ENCODE measurements around the gene FAM107A. TPM values are rescaled to one million over a fixed set of nuclear protein-coding genes. Genes with fewer than 3 reads are reported as not detected.

The FAM107A gene
- total and polyA plus RNA-seq, 4 donors = 3.8 to 23.6 (median 7.9) TPM

GRCh38 chr3:58521336-58521670 is 55.9 kb downstream of the FAM107A start:
- ATAC-seq (ENCODE audit: low FRiP score) (no peak), DNase-seq (no peak)
- Histone ChIP-seq H3K4me3 (ENCODE audit: low read length in 2 of 2) (no peak overlapping the region), H3K4me1 (ENCODE audit: control insufficient read depth in 1 of 2, insufficient read depth in 2 of 2, low read length in 2 of 2) (no peaks in the 10 kb centered on the region), H3K9me3 (ENCODE audit: control insufficient read depth, low read length) (no peaks in the 10 kb centered on the region), H3K27me3 (ENCODE audit: control insufficient read depth in 1 of 2, insufficient read depth in 2 of 2, low read length in 1 of 2) (no peaks in the 10 kb centered on the region), H3K27ac (ENCODE audit: low read depth in 1 of 2, low read length in 2 of 2) (no peak overlapping the region), H3K36me3 (ENCODE audit: control insufficient read depth in 1 of 2, insufficient read depth in 2 of 2, low read length in 1 of 2) (peaks cover 0 to 13% of the 10 kb centered on the region in 2 donors)
- intact Hi-C loops (cut with DNase I) = no loop called here
- 87 to 98% methylated on average over 3 of the region's 3 CpGs for WGBS, 2 donors

GRCh38 chr3:58520403-58521335 is 56.5 kb downstream of the FAM107A start:
- WGBS, 2 donors = 50 to 53% methylated on average over 7 to 8 of the region's 8 CpGs
- Histone ChIP-seq H3K27me3 (ENCODE audit: control insufficient read depth in 1 of 2, insufficient read depth in 2 of 2, low read length in 1 of 2) (no peaks in the 10 kb centered on the region), H3K4me1 (ENCODE audit: control insufficient read depth in 1 of 2, insufficient read depth in 2 of 2, low read length in 2 of 2) (no peaks in the 10 kb centered on the region), H3K36me3 (ENCODE audit: control insufficient read depth in 1 of 2, insufficient read depth in 2 of 2, low read length in 1 of 2) (peaks cover 0 to 13% of the 10 kb centered on the region in 2 donors), H3K27ac (ENCODE audit: low read depth in 1 of 2, low read length in 2 of 2) (no peak overlapping the region), H3K4me3 (ENCODE audit: low read length in 2 of 2) (no peak overlapping the region), H3K9me3 (ENCODE audit: control insufficient read depth, low read length) (no peaks in the 10 kb centered on the region)
- intact Hi-C loops (cut with DNase I) = no loop called here
- ATAC-seq (ENCODE audit: low FRiP score) (no peak), DNase-seq (no peak)

GRCh38 chr3:58519668-58520402 is 57.4 kb downstream of the FAM107A start:
- Histone ChIP-seq H3K36me3 (ENCODE audit: control insufficient read depth in 1 of 2, insufficient read depth in 2 of 2, low read length in 1 of 2) (peaks cover 0 to 13% of the 10 kb centered on the region in 2 donors), H3K9me3 (ENCODE audit: control insufficient read depth, low read length) (no peaks in the 10 kb centered on the region), H3K27me3 (ENCODE audit: control insufficient read depth in 1 of 2, insufficient read depth in 2 of 2, low read length in 1 of 2) (no peaks in the 10 kb centered on the region), H3K27ac (ENCODE audit: low read depth in 1 of 2, low read length in 2 of 2) (no peak overlapping the region), H3K4me3 (ENCODE audit: low read length in 2 of 2) (no peak overlapping the region), H3K4me1 (ENCODE audit: control insufficient read depth in 1 of 2, insufficient read depth in 2 of 2, low read length in 2 of 2) (no peaks in the 10 kb centered on the region)
- 84 to 86% methylated on average over 6 of the region's 6 CpGs for WGBS, 2 donors
- DNase-seq = no peak
- no peak for ATAC-seq (ENCODE audit: low FRiP score)
- intact Hi-C loops (cut with DNase I) = no loop called here

- no peaks in the 10 kb centered on the region for H3K4me1 ChIP-seq (ENCODE audit: control insufficient read depth in 1 of 2, insufficient read depth in 2 of 2, low read length in 2 of 2)
- peaks cover 7 to 12% of the 10 kb centered on the region in 2 donors for H3K36me3 ChIP-seq (ENCODE audit: control insufficient read depth in 1 of 2, insufficient read depth in 2 of 2, low read length in 1 of 2)
- 55 to 60% methylated on average over 3 of the region's 3 CpGs for WGBS, 2 donors
- no peaks in the 10 kb centered on the region for H3K27me3 ChIP-seq (ENCODE audit: control insufficient read depth in 1 of 2, insufficient read depth in 2 of 2, low read length in 1 of 2)
- no peak overlapping the region for H3K4me3 ChIP-seq (ENCODE audit: low read length in 2 of 2)
- intact Hi-C loops (cut with DNase I) = no loop called here
- DNase-seq (no peak), ATAC-seq (ENCODE audit: low FRiP score) (no peak)
- no peaks in the 10 kb centered on the region for H3K9me3 ChIP-seq (ENCODE audit: control insufficient read depth, low read length)
- H3K27ac ChIP-seq (ENCODE audit: low read depth in 1 of 2, low read length in 2 of 2) = no peak overlapping the region
Measured at GRCh38 chr3:58518291-58518789, 58.9 kb downstream of the FAM107A start.

DNA sequence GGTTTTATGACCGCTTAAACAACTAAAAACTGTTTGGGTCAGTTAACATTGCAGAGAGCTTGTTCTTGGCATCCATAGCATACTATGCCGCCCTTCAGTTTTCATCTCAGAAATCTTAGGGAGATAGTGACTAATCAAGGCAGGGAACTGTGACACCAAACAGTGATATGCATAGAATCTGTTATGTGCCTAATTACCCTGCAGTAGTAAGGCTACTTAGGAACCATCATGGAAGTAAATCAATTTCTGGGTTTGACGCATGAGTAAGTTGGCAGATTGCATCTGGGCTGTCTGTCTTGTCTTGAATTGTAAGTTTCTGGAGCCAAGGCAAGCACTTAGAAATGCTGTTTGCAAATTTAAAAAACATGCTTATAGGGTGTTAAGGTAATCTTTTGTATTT is 62.8 kb downstream of the FAM107A start:
- H3K36me3 ChIP-seq (ENCODE audit: control insufficient read depth in 1 of 2, insufficient read depth in 2 of 2, low read length in 1 of 2) = peaks cover 10 to 18% of the 10 kb centered on the region in 2 donors
- ATAC-seq (ENCODE audit: low FRiP score) = no peak
- WGBS, 2 donors = 88 to 89% methylated on average over 3 of the region's 3 CpGs
- no peak for DNase-seq
- no peaks in the 10 kb centered on the region for H3K9me3 ChIP-seq (ENCODE audit: control insufficient read depth, low read length)
- no peak overlapping the region for H3K4me3 ChIP-seq (ENCODE audit: low read length in 2 of 2)
- H3K27me3 ChIP-seq (ENCODE audit: control insufficient read depth in 1 of 2, insufficient read depth in 2 of 2, low read length in 1 of 2) = no peaks in the 10 kb centered on the region
- no peaks in the 10 kb centered on the region for H3K4me1 ChIP-seq (ENCODE audit: control insufficient read depth in 1 of 2, insufficient read depth in 2 of 2, low read length in 2 of 2)
- intact Hi-C loops (cut with DNase I) = no loop called here
- H3K27ac ChIP-seq (ENCODE audit: low read depth in 1 of 2, low read length in 2 of 2) = no peak overlapping the region

Other genes starting within 250 kb of the FAM107A start
- gene PXK, start 244.5 kb downstream of the FAM107A start, total RNA-seq = 10 to 100 TPM; 19.8 to 32.6 TPM
- gene PXK, start 244.5 kb downstream of the FAM107A start, polyA plus RNA-seq = 10 to 100 TPM in 1 of 2 donors, 1 to 10 TPM in 1; 6.8 to 13.0 TPM
- gene PDHB, start 143.6 kb downstream of the FAM107A start, total RNA-seq = 10 to 100 TPM; 49.0 to 49.9 TPM
- 10 to 100 TPM; 68.4 to 72.7 TPM for gene PDHB, start 143.6 kb downstream of the FAM107A start, polyA plus RNA-seq
- 10 to 100 TPM in 1 of 2 donors, 1 to 10 TPM in 1; 7.9 to 12.8 TPM for gene KCTD6, start 85.3 kb downstream of the FAM107A start, total RNA-seq
- gene KCTD6, start 85.3 kb downstream of the FAM107A start, polyA plus RNA-seq = 10 to 100 TPM in 1 of 2 donors, 1 to 10 TPM in 1; 5.9 to 16.5 TPM
- 10 to 100 TPM; 12.9 to 31.5 TPM for gene ACOX2, start 40.2 kb downstream of the FAM107A start, total RNA-seq
- 10 to 100 TPM; 10.6 to 68.7 TPM for gene ACOX2, start 40.2 kb downstream of the FAM107A start, polyA plus RNA-seq
- gene FAM3D, start 89.4 kb upstream of the FAM107A start, total RNA-seq = not detected
- 1 to 10 TPM in 1 of 2 donors, under 1 TPM in 1; 0.54 to 8.8 TPM for gene FAM3D, start 89.4 kb upstream of the FAM107A start, polyA plus RNA-seq

All from aorta (tissue), 5 donors.